ENCODE results near the gene CLNK.

Gene CLNK

GRCh38 chr4:10684631-10685030 lies at the start of gene CLNK:
Gene CLNK, minus strand, starts transcription at chr4:10684768. Its CDS starts 16,899 bp downstream, at chr4:10667869.
- DNase-seq (ENCODE audit: low read depth) = no peak
- H3K4me3 ChIP-seq (replicated peaks; ENCODE audit: low read depth, low read length) = no peak within 1 kb of the TSS
- no peak for TF ChIP-seq CTCF (IDR thresholded peaks at IDR 0.05; ENCODE audit: low read length, missing control alignments)

GRCh38 chr4:10733481-10734062 lies 49.0 kb upstream of the CLNK start:
- DNase-seq (ENCODE audit: low read depth) = no peak
- no peak overlapping the region for H3K4me3 ChIP-seq (replicated peaks; ENCODE audit: low read depth, low read length)
- no peak for TF ChIP-seq CTCF (IDR thresholded peaks at IDR 0.05; ENCODE audit: low read length, missing control alignments)

GRCh38 chr4:10732914-10733415 lies 48.4 kb upstream of the CLNK start:
- DNase-seq (ENCODE audit: low read depth) = no peak
- no peak for TF ChIP-seq CTCF (IDR thresholded peaks at IDR 0.05; ENCODE audit: low read length, missing control alignments)
- H3K4me3 ChIP-seq (replicated peaks; ENCODE audit: low read depth, low read length) = no peak overlapping the region

- TF ChIP-seq CTCF (IDR thresholded peaks at IDR 0.05; ENCODE audit: low read length, missing control alignments) = no peak
- H3K4me3 ChIP-seq (replicated peaks; ENCODE audit: low read depth, low read length) = no peak overlapping the region
- no peak for DNase-seq (ENCODE audit: low read depth)
Measured at GRCh38 chr4:10732235-10732913, 47.8 kb upstream of the CLNK start.

- DNase-seq (ENCODE audit: low read depth) = no peak
- TF ChIP-seq CTCF (IDR thresholded peaks at IDR 0.05; ENCODE audit: low read length, missing control alignments) = no peak
Measured at GRCh38 chr4:10731690-10732089, 47.1 kb upstream of the CLNK start.

GRCh38 chr4:10731162-10731561 lies 46.6 kb upstream of the CLNK start:
- H3K4me3 ChIP-seq (replicated peaks; ENCODE audit: low read depth, low read length) = no peak overlapping the region
- TF ChIP-seq CTCF (IDR thresholded peaks at IDR 0.05; ENCODE audit: low read length, missing control alignments) = no peak
- no peak for DNase-seq (ENCODE audit: low read depth)

More at GRCh38 chr4:10731690-10732089, 47.1 kb upstream of the CLNK start:
- no peak overlapping the region for H3K4me3 ChIP-seq (replicated peaks; ENCODE audit: low read depth, low read length)
